Activated T-helper 1 cell treated with anti-CD3 and anti-CD28 coated beads, Interleukin-12 subunit alpha, Interleukin-12 subunit beta, Interleukin-2, Interleukin-4 antibody, amounts not matched to agents 30 ng/mL and 10 ng/mL and 1 ng/mL, durations not matched to agents 14 hours and 24 hours and 36 hours (primary cell): ENCODE data around the gene MMP14. TPM values are rescaled to one million over a fixed set of nuclear protein-coding genes. Genes with fewer than 3 reads are reported as not detected.

ENCODE experiments used
- DNase-seq: peaks from one replicate; pipeline ENCODE4 v3.0.0; 2021; ENCODE audit warnings: low spot score
- H3K27ac Mint-ChIP-seq: one replicate; pipeline ENCODE4 v1.8.0; 2021; ENCODE audit warnings: mild to moderate bottlenecking, mixed read lengths
- H3K27me3 Mint-ChIP-seq: one replicate; pipeline ENCODE4 v1.8.0; 2022; ENCODE audit warnings: mild to moderate bottlenecking, moderate library complexity, mixed read lengths; ENCODE audit not compliant: insufficient read depth
- H3K36me3 Mint-ChIP-seq: one replicate; pipeline ENCODE4 v1.8.0; 2021; ENCODE audit warnings: low read depth, mixed read lengths
- H3K4me1 Mint-ChIP-seq: one replicate; pipeline ENCODE4 v1.8.0; 2021; ENCODE audit warnings: low read depth, mixed read lengths
- H3K4me3 Mint-ChIP-seq: one replicate; pipeline ENCODE4 v1.8.0; 2021; ENCODE audit warnings: mild to moderate bottlenecking, moderate library complexity, mixed read lengths
- H3K9me3 Mint-ChIP-seq: one replicate; pipeline ENCODE4 v1.8.0; 2021; ENCODE audit warnings: mixed read lengths
- intact Hi-C: fragments of 100-400 bp; cut with micrococcal nuclease; formaldehyde crosslinking; loops from one replicate; pipeline ENCODE4 v1.15.1; 2024
- total RNA-seq: library from RNA; stranded (reverse); gene quantifications from 2 replicates; pipeline ENCODE4 v1.2.3, GENCODE V29; 2022

MMP14 gene
- total RNA-seq, 1 donor from 2014 or later: 2.6 TPM

- peaks cover 16% of the 10 kb centered on the region for H3K27me3 Mint-ChIP-seq
- H3K9me3 Mint-ChIP-seq: peaks cover 8% of the 10 kb centered on the region
- no peak overlapping the region for H3K27ac Mint-ChIP-seq
- peaks cover 6% of the 10 kb centered on the region for H3K4me1 Mint-ChIP-seq
- H3K36me3 Mint-ChIP-seq: peaks cover 7% of the 10 kb centered on the region
- no peak overlapping the region for H3K4me3 Mint-ChIP-seq
- DNase-seq: no peak
- intact Hi-C loops: no loop called here
Observed at GRCh38 chr14:22864979-22865378, 28.6 kb downstream of the MMP14 start.

GRCh38 chr14:22865424-22866405 is 29.3 kb downstream of the MMP14 start:
- H3K9me3 Mint-ChIP-seq: peaks cover 8% of the 10 kb centered on the region
- intact Hi-C loops: no loop called here
- peaks cover 7% of the 10 kb centered on the region for H3K36me3 Mint-ChIP-seq
- no peak overlapping the region for H3K27ac Mint-ChIP-seq
- H3K4me3 Mint-ChIP-seq: no peak overlapping the region
- H3K4me1 Mint-ChIP-seq: peaks cover 11% of the 10 kb centered on the region
- no peak for DNase-seq
- H3K27me3 Mint-ChIP-seq: peaks cover 12% of the 10 kb centered on the region

DNA sequence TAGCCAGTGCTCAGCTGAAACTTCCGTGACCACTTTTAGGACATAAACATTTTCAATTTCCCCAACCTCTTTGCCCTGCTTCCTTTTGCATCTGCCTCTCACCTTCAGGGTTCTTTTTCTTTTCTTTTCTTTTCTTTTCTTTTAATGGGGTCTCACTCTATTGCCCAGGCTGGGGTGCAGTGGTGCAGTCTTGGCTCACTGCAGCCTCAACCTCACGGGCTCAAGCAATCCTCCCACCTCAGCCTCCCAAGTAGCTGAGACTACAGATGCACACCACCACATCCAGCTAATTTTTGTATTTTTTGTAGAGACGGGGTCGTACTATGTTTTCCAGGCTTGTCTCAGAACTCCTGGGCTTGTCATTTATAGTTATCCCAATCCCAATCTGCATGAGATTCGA is 30.5 kb downstream of the MMP14 start:
- peaks cover 5% of the 10 kb centered on the region for H3K36me3 Mint-ChIP-seq
- H3K4me3 Mint-ChIP-seq: no peak overlapping the region
- intact Hi-C loops: no loop called here
- no peak for DNase-seq
- peaks cover 19% of the 10 kb centered on the region for H3K4me1 Mint-ChIP-seq
- H3K27ac Mint-ChIP-seq: no peak overlapping the region
- H3K9me3 Mint-ChIP-seq: peaks cover 2% of the 10 kb centered on the region
- H3K27me3 Mint-ChIP-seq: peaks cover 2% of the 10 kb centered on the region

- intact Hi-C loops: loop anchor here (1.0 to 5.0 kb wide), 11 partner anchors 13 to 1602 kb away; partner anchors contain the start of genes ABHD4, ACIN1, C14orf119 and DAD1
- H3K27me3 Mint-ChIP-seq: no peaks in the 10 kb centered on the region
- no peaks in the 10 kb centered on the region for H3K9me3 Mint-ChIP-seq
- peak overlapping the region; percentile 95 for H3K27ac Mint-ChIP-seq
- peak overlapping the region; percentile 91 for H3K4me3 Mint-ChIP-seq
- DNase-seq: no peak
- H3K36me3 Mint-ChIP-seq: peaks cover 18% of the 10 kb centered on the region
- peaks cover 27% of the 10 kb centered on the region for H3K4me1 Mint-ChIP-seq
Observed at GRCh38 chr14:22870811-22871223, 34.4 kb downstream of the MMP14 start.

GRCh38 chr14:22871224-22872032 is 35.0 kb downstream of the MMP14 start, which contains the start of gene LRP10:
Gene LRP10, plus strand, starts transcription at chr14:22871740. Its CDS starts 564 bp downstream, at chr14:22872304.
- H3K4me3 Mint-ChIP-seq: peak within 1 kb of the TSS; percentile 91
- H3K9me3 Mint-ChIP-seq: no peaks in the 10 kb centered on the region
- H3K36me3 Mint-ChIP-seq: peaks cover 24% of the 10 kb centered on the region
- DNase-seq: peak; percentile 79
- intact Hi-C loops: loop anchor here (1.0 to 5.0 kb wide), 14 partner anchors 13 to 1602 kb away; partner anchors contain the start of genes ABHD4, ACIN1, C14orf119 and DAD1
- H3K27ac Mint-ChIP-seq: peak within 1 kb of the TSS; percentile 95
- H3K27me3 Mint-ChIP-seq: no peaks in the 10 kb centered on the region
- H3K4me1 Mint-ChIP-seq: peaks cover 26% of the 10 kb centered on the region

- intact Hi-C loops: loop anchor here (1.0 to 5.0 kb wide), 4 partner anchors 28 to 955 kb away; partner anchors contain the start of gene PRMT5
- peaks cover 23% of the 10 kb centered on the region for H3K36me3 Mint-ChIP-seq
- H3K9me3 Mint-ChIP-seq: no peaks in the 10 kb centered on the region
- H3K4me3 Mint-ChIP-seq: peak overlapping the region; percentile 91
- H3K27ac Mint-ChIP-seq: peak overlapping the region; percentile 80
- H3K27me3 Mint-ChIP-seq: no peaks in the 10 kb centered on the region
- peaks cover 22% of the 10 kb centered on the region for H3K4me1 Mint-ChIP-seq
- DNase-seq: peak; percentile 63
Observed at GRCh38 chr14:22872033-22872832, 35.8 kb downstream of the MMP14 start.

- intact Hi-C loops: loop anchor here (1.0 to 5.0 kb wide), 4 partner anchors 27 to 956 kb away; partner anchors contain the start of gene PRMT5
- Mint-ChIP-seq H3K9me3 (no peaks in the 10 kb centered on the region), H3K4me1 (peaks cover 22% of the 10 kb centered on the region), H3K36me3 (peaks cover 29% of the 10 kb centered on the region), H3K4me3 (peak overlapping the region; percentile 87), H3K27ac (peak overlapping the region; percentile 80), H3K27me3 (no peaks in the 10 kb centered on the region)
- no peak for DNase-seq
Observed at GRCh38 chr14:22872833-22873520, 36.6 kb downstream of the MMP14 start.

DNA sequence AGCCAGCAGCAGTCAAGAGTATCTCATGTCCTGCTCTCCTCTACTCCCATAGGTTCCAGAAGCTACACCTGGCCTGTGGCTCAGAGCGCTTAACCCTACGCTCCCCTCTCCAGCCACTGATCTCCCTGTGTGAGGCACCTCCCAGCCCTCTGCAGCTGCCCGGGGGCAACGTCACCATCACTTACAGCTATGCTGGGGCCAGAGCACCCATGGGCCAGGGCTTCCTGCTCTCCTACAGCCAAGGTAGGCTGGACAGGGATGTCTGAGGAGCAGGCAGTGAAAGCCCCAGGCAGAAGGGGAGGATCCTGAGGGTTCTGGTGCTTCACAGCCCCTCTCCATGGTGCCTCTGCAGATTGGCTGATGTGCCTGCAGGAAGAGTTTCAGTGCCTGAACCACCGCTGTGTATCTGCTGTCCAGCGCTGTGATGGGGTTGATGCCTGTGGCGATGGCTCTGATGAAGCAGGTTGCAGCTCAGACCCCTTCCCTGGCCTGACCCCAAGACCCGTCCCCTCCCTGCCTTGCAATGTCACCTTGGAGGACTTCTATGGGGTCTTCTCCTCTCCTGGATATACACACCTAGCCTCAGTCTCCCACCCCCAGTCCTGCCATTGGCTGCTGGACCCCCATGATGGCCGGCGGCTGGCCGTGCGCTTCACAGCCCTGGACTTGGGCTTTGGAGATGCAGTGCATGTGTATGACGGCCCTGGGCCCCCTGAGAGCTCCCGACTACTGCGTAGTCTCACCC is 38.8 kb downstream of the MMP14 start:
- Mint-ChIP-seq H3K4me1 (peaks cover 27% of the 10 kb centered on the region), H3K27me3 (no peaks in the 10 kb centered on the region), H3K36me3 (peaks cover 42% of the 10 kb centered on the region), H3K27ac (no peak overlapping the region), H3K4me3 (no peak overlapping the region), H3K9me3 (no peaks in the 10 kb centered on the region)
- DNase-seq: no peak
- intact Hi-C loops: no loop called here

GRCh38 chr14:22875748-22876319 is 39.4 kb downstream of the MMP14 start:
- Mint-ChIP-seq H3K36me3 (peaks cover 41% of the 10 kb centered on the region), H3K4me1 (peaks cover 22% of the 10 kb centered on the region), H3K27me3 (no peaks in the 10 kb centered on the region), H3K4me3 (no peak overlapping the region), H3K9me3 (no peaks in the 10 kb centered on the region), H3K27ac (no peak overlapping the region)
- intact Hi-C loops: no loop called here
- DNase-seq: no peak

GRCh38 chr14:22877000-22877501 is 40.7 kb downstream of the MMP14 start:
- H3K4me1 Mint-ChIP-seq: peaks cover 15% of the 10 kb centered on the region
- H3K27me3 Mint-ChIP-seq: peaks cover 2% of the 10 kb centered on the region
- no peak overlapping the region for H3K4me3 Mint-ChIP-seq
- H3K27ac Mint-ChIP-seq: no peak overlapping the region
- H3K9me3 Mint-ChIP-seq: no peaks in the 10 kb centered on the region
- intact Hi-C loops: no loop called here
- no peak for DNase-seq
- H3K36me3 Mint-ChIP-seq: peaks cover 40% of the 10 kb centered on the region
